ENCODE data around the gene RAB9A. TPM values are rescaled to one million over a fixed set of nuclear protein-coding genes. Genes with fewer than 3 reads are reported as not detected.

RAB9A gene
- total RNA-seq, 1 donor from 2014 or later = 31.7 TPM

- Histone ChIP-seq H3K27me3 (no peaks in the 10 kb centered on the region), H3K4me1 (peaks cover 10% of the 10 kb centered on the region), H3K27ac (no peak overlapping the region), H3K36me3 (no peaks in the 10 kb centered on the region), H3K9me3 (no peaks in the 10 kb centered on the region), H3K4me3 (no peak overlapping the region)
- intact Hi-C loops (cut with DNase I) = no loop called here
- no peak for ATAC-seq
- DNase-seq = no peak
- TF ChIP-seq, protein P1, sequence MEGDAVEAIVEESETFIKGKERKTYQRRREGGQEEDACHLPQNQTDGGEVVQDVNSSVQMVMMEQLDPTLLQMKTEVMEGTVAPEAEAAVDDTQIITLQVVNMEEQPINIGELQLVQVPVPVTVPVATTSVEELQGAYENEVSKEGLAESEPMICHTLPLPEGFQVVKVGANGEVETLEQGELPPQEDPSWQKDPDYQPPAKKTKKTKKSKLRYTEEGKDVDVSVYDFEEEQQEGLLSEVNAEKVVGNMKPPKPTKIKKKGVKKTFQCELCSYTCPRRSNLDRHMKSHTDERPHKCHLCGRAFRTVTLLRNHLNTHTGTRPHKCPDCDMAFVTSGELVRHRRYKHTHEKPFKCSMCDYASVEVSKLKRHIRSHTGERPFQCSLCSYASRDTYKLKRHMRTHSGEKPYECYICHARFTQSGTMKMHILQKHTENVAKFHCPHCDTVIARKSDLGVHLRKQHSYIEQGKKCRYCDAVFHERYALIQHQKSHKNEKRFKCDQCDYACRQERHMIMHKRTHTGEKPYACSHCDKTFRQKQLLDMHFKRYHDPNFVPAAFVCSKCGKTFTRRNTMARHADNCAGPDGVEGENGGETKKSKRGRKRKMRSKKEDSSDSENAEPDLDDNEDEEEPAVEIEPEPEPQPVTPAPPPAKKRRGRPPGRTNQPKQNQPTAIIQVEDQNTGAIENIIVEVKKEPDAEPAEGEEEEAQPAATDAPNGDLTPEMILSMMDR (IDR thresholded peaks at IDR 0.05) = no peak
These were observed 13.3 kb downstream of the RAB9A start for GRCh38 chrX:13702111-13702789.

DNA sequence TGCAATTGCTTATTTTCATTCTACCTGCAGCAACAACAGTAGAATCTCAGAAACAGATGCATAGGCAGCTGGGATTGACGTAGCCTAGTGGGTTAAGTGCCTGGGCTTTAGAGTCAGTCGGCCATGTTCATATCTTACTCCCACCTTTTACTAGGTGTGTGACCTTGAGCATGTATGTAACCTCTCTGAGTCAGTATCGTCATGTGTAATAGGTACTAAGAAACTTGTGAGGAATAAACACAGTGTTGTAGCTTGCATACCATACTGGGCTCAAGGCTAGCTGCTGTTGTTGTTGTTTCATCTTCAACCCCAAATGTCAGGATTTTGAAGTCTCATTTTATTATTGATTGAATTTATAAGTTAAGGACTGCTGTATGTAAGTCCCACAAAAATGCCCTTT, 14.2 kb downstream of the RAB9A start:
- TF ChIP-seq, protein P1 (IDR thresholded peaks at IDR 0.05) = no peak
- ATAC-seq (no peak), DNase-seq (no peak)
- H3K4me3 ChIP-seq = no peak overlapping the region
- no peaks in the 10 kb centered on the region for H3K9me3 ChIP-seq
- H3K27me3 ChIP-seq = no peaks in the 10 kb centered on the region
- H3K36me3 ChIP-seq = no peaks in the 10 kb centered on the region
- no peak overlapping the region for H3K27ac ChIP-seq
- peaks cover 10% of the 10 kb centered on the region for H3K4me1 ChIP-seq
- intact Hi-C loops (cut with DNase I) = no loop called here

DNA sequence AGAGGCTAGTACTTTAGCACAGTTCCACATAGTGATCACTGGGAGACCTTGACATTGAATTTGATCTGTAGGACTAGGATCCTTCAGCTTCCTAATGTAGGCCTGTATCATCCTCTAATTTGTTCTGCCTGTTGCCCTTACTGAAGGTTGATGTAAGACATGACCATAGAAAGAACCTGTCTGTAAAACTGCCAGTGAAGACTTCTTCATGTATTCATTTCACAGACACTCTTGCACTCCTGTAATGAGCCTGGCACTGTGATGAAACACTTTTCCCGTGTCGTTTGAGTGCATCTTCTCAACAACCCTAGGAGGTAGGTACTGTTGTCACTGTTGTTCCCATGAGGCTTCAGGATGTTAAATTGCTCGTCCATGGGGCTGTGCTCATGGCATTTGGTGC, 14.7 kb downstream of the RAB9A start:
- H3K27me3 ChIP-seq = no peaks in the 10 kb centered on the region
- ATAC-seq (no peak), DNase-seq (no peak)
- H3K4me1 ChIP-seq = peaks cover 6% of the 10 kb centered on the region
- H3K9me3 ChIP-seq = no peaks in the 10 kb centered on the region
- H3K4me3 ChIP-seq = no peak overlapping the region
- TF ChIP-seq, protein P1 (IDR thresholded peaks at IDR 0.05) = no peak
- peaks cover 4% of the 10 kb centered on the region for H3K36me3 ChIP-seq
- H3K27ac ChIP-seq = no peak overlapping the region
- intact Hi-C loops (cut with DNase I) = no loop called here

- Histone ChIP-seq H3K9me3 (no peaks in the 10 kb centered on the region), H3K4me3 (no peak overlapping the region), H3K4me1 (no peaks in the 10 kb centered on the region), H3K36me3 (peaks cover 9% of the 10 kb centered on the region), H3K27me3 (no peaks in the 10 kb centered on the region), H3K27ac (no peak overlapping the region)
- DNase-seq = no peak
- TF ChIP-seq, protein P1 (IDR thresholded peaks at IDR 0.05) = no peak
- no peak for ATAC-seq
- intact Hi-C loops (cut with DNase I) = no loop called here
These were observed 22.2 kb downstream of the RAB9A start for GRCh38 chrX:13711141-13711540.

DNA sequence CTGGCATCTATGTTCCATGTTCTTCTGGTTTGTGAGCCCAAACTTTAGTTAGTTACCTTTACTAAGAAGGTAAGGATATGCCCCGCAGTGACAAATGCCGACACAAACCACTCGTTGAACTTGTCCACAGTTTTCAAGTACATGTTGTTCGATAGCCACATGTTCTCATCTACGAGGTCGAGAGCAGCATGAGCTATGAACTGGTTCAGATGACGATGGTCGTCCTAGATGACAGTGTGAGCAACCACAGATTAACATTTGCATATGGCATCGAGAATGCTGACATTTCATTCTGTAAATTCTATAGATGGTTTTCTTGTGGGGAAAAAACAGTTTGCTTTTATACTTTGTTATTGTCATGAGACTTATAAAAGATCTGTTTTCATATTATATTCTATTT, 27.5 kb downstream of the RAB9A start:
- TF ChIP-seq, protein P1 (IDR thresholded peaks at IDR 0.05) = no peak
- Histone ChIP-seq H3K4me3 (no peak overlapping the region), H3K27ac (no peak overlapping the region), H3K4me1 (no peaks in the 10 kb centered on the region), H3K36me3 (peaks cover 3% of the 10 kb centered on the region), H3K27me3 (no peaks in the 10 kb centered on the region), H3K9me3 (no peaks in the 10 kb centered on the region)
- no peak for ATAC-seq
- intact Hi-C loops (cut with DNase I) = no loop called here
- no peak for DNase-seq

- Histone ChIP-seq H3K27me3 (no peaks in the 10 kb centered on the region), H3K36me3 (no peaks in the 10 kb centered on the region), H3K4me3 (no peak overlapping the region), H3K9me3 (no peaks in the 10 kb centered on the region), H3K27ac (no peak overlapping the region), H3K4me1 (no peaks in the 10 kb centered on the region)
- intact Hi-C loops (cut with DNase I) = no loop called here
- DNase-seq = no peak
- ATAC-seq = no peak
- TF ChIP-seq, protein P1 (IDR thresholded peaks at IDR 0.05) = no peak
These were observed 28.0 kb downstream of the RAB9A start for GRCh38 chrX:13716905-13717304.
